ENCODE measurements around the gene HEATR5A. TPM values are rescaled to one million over a fixed set of nuclear protein-coding genes. Genes with fewer than 3 reads are reported as not detected.
A peak's percentile ranks its signal among the peaks of the same experiment; 100 is the strongest.

The HEATR5A gene
- total RNA-seq, 1 experiment from 2014 or later, result 23.1 TPM

DNA sequence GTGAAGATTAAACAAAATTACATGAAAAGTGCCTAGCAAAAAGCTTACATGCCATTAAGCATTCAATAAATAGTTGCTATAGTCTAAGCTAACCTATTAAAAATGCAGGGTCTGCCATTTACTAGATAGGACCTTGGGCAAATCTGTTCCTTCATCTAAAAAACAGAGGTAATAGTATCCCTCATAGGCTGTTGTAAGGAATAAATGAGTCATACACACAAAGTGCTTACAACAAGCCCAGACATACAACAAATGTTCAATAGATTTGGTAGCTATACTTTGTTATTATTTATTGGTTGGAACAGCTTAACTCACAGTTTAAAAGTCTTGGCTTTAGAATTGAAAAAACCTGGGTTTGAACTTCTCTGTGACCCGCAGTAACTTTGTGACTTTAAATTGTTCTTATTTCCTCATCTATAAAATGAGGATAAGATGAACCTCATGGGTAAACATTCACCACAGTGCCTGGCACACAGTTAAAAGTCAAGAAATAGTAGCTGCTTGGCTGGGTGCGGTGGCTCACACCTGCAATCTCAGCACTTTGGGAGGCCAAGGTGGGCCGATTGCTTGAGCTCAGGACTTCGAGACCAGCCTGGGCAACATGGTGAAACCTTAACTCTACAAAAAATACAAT is 24.7 kb downstream of the HEATR5A start:
- peaks cover 5% of the 10 kb centered on the region for H3K4me1 Mint-ChIP-seq (ENCODE audit: insufficient read depth, unreplicated experiment)
- H3K4me3 Mint-ChIP-seq (ENCODE audit: unreplicated experiment), result no peak overlapping the region
- peak overlapping the region; percentile 78 for H3K27ac Mint-ChIP-seq (ENCODE audit: low read depth, unreplicated experiment)
- DNase-seq (ENCODE audit: unreplicated experiment), result no peak
- POLR2A ChIA-PET, result interaction anchor here (0.5 to 1.4 kb wide), 4 partner anchors 58 to 230 kb away, joined by 3 to 5 read pairs (median 4); partner anchors contain the start of gene DTD2
- no TSS peak for BruUV-seq (replicated peaks)
- CTCF ChIA-PET, result interaction anchor here (1.1 kb wide), 2 partner anchors 12 to 24 kb away, joined by 3 to 4 read pairs; partner anchors contain the start of gene HEATR5A
- intact Hi-C loops (cut with micrococcal nuclease), result no loop called here
- H3K27me3 Mint-ChIP-seq (ENCODE audit: insufficient read depth, unreplicated experiment), result no peaks in the 10 kb centered on the region
- peaks cover 27% of the 10 kb centered on the region for H3K36me3 Mint-ChIP-seq (ENCODE audit: insufficient read depth, unreplicated experiment)
- TF ChIP-seq CTCF (IDR thresholded peaks at IDR 0.05; ENCODE audit: unreplicated experiment), result no peak
- H3K9me3 Mint-ChIP-seq (ENCODE audit: unreplicated experiment), result no peaks in the 10 kb centered on the region

GRCh38 chr14:31395119-31395518 is 25.2 kb downstream of the HEATR5A start:
- CTCF ChIA-PET, result interaction anchor here (0.7 to 1.1 kb wide), 3 partner anchors 12 to 38 kb away, joined by 3 to 4 read pairs (median 3); partner anchors contain the start of gene HEATR5A
- TF ChIP-seq CTCF (IDR thresholded peaks at IDR 0.05; ENCODE audit: unreplicated experiment), result no peak
- POLR2A ChIA-PET, result interaction anchor here (0.5 to 1.4 kb wide), 3 partner anchors 58 to 84 kb away, joined by 3 to 5 read pairs (median 5); partner anchors contain the start of gene DTD2
- Mint-ChIP-seq H3K27ac (ENCODE audit: low read depth, unreplicated experiment) (no peak overlapping the region), H3K27me3 (ENCODE audit: insufficient read depth, unreplicated experiment) (no peaks in the 10 kb centered on the region), H3K36me3 (ENCODE audit: insufficient read depth, unreplicated experiment) (peaks cover 25% of the 10 kb centered on the region), H3K4me3 (ENCODE audit: unreplicated experiment) (no peak overlapping the region), H3K4me1 (ENCODE audit: insufficient read depth, unreplicated experiment) (peaks cover 5% of the 10 kb centered on the region), H3K9me3 (ENCODE audit: unreplicated experiment) (no peaks in the 10 kb centered on the region)
- intact Hi-C loops (cut with micrococcal nuclease), result no loop called here
- no TSS peak for BruUV-seq (replicated peaks)
- DNase-seq (ENCODE audit: unreplicated experiment), result no peak

DNA sequence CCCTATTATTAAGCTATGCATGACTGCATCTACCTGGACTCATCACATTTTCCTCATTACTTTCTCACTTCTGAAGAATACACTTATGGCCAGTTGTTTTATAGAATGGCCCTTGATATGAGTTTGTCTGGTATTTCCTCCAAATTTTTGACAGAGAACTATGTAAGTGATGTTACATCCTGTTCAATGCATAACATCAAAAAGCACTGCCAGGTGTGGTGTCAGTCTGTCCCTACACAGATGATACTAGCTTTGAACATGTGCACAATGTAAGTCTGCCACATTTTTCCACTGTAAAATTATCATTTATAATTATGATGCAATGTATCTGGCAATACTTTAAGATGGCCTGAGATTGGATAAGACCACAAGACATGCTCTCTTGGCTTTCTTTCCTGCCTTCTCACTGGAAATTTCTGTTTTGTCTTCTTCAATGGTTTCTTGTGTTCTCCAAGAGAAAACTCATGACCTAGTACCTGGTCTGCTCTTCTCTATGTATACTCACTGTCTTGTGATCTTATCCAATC is 28.3 kb downstream of the HEATR5A start:
- no peaks in the 10 kb centered on the region for H3K27me3 Mint-ChIP-seq (ENCODE audit: insufficient read depth, unreplicated experiment)
- peaks cover 5% of the 10 kb centered on the region for H3K4me1 Mint-ChIP-seq (ENCODE audit: insufficient read depth, unreplicated experiment)
- H3K4me3 Mint-ChIP-seq (ENCODE audit: unreplicated experiment), result no peak overlapping the region
- DNase-seq (ENCODE audit: unreplicated experiment), result no peak
- no TSS peak for BruUV-seq (replicated peaks)
- peaks cover 24% of the 10 kb centered on the region for H3K36me3 Mint-ChIP-seq (ENCODE audit: insufficient read depth, unreplicated experiment)
- no peak for TF ChIP-seq CTCF (IDR thresholded peaks at IDR 0.05; ENCODE audit: unreplicated experiment)
- POLR2A ChIA-PET, result no interaction called here
- intact Hi-C loops (cut with micrococcal nuclease), result no loop called here
- no peaks in the 10 kb centered on the region for H3K9me3 Mint-ChIP-seq (ENCODE audit: unreplicated experiment)
- CTCF ChIA-PET, result interaction anchor here (0.7 kb wide), 1 partner anchor 525 kb away, joined by 4 read pairs; no protein-coding TSS in a partner anchor
- H3K27ac Mint-ChIP-seq (ENCODE audit: low read depth, unreplicated experiment), result no peak overlapping the region

DNA sequence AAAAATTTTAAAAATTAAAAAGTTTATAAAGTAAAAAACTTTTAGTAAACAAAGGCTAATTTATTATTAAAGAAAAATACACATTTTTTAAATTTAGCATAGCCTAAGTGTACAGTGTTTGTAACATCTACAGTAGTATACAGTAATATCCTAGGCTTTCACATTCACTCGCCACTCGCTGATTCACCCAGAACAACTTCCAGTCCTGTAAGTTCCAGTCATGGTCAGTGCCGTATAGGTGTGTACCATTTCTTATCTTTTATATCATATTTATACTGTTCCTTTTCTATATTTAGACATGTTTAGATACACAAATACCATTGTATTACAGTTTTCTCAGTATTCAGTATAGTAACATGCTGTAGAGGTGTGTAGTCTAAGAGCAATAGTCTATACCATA is 28.9 kb downstream of the HEATR5A start:
- H3K27me3 Mint-ChIP-seq (ENCODE audit: insufficient read depth, unreplicated experiment), result no peaks in the 10 kb centered on the region
- no peak overlapping the region for H3K4me3 Mint-ChIP-seq (ENCODE audit: unreplicated experiment)
- intact Hi-C loops (cut with micrococcal nuclease), result no loop called here
- peaks cover 27% of the 10 kb centered on the region for H3K36me3 Mint-ChIP-seq (ENCODE audit: insufficient read depth, unreplicated experiment)
- no peak for DNase-seq (ENCODE audit: unreplicated experiment)
- TF ChIP-seq CTCF (IDR thresholded peaks at IDR 0.05; ENCODE audit: unreplicated experiment), result no peak
- peaks cover 5% of the 10 kb centered on the region for H3K4me1 Mint-ChIP-seq (ENCODE audit: insufficient read depth, unreplicated experiment)
- no peaks in the 10 kb centered on the region for H3K9me3 Mint-ChIP-seq (ENCODE audit: unreplicated experiment)
- ChIA-PET CTCF (interaction anchor here (1.1 kb wide), 2 partner anchors 60 to 544 kb away, joined by 3 to 7 read pairs; no protein-coding TSS in a partner anchor), POLR2A (interaction anchor here (0.6 to 0.7 kb wide), 2 partner anchors 14 to 27 kb away, joined by 3 read pairs; no protein-coding TSS in a partner anchor)
- no TSS peak for BruUV-seq (replicated peaks)
- no peak overlapping the region for H3K27ac Mint-ChIP-seq (ENCODE audit: low read depth, unreplicated experiment)
